GM19455 (cell line): ENCODE data around the gene ZNF775.

ENCODE experiments used
- ATAC-seq: cut with Tn5 transposase; IDR thresholded peaks from one replicate; pipeline ENCODE4 v1.9.1; 2021; ENCODE audit not compliant: unreplicated experiment

Gene ZNF775

DNA sequence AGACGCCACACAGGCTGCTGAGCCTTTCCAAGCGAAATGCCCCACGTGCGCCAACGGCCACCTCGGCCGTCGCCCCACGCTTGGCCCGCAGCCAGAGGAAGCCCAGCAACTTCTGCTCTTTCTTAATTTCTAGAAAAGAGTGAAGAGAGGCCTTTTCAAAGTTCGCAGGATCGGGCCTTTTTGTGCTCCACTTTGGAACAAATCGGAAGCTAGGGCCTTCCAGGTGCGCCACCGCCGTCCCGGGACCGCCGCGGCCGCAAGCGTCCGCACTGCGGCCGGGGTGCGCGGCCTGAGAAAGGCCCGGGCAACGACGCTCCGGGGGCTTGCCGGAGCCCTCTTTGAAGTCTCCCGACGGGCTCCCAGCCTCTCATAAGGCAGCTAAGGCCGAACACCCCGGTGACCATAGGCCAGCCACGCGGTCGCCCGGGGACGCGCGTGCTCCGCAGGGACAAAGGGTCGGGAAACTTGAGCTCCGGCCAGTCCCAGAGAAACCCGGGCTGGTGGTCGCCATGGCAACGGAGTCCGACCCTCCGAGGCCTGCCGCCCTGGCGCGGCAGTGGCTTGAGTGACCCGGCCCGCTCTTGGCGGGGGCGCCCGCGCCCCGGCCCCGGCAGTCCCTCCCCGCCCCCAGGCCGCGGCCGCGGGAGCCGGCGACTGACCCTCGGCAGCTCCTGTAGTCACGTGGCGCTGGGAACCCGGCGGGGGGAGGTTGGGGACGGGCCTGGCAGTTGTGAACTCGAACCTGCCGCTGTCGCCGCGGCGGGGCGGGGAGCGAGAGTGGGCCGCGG, 10.8 kb upstream of the ZNF775 start, which contains the start of gene REPIN1:
Gene REPIN1 (plus strand): TSS at position 727 of the 788 bp plus-strand sequence. CDS start 890 bp downstream, outside the sequence.
- ATAC-seq, result peak; percentile 60

DNA sequence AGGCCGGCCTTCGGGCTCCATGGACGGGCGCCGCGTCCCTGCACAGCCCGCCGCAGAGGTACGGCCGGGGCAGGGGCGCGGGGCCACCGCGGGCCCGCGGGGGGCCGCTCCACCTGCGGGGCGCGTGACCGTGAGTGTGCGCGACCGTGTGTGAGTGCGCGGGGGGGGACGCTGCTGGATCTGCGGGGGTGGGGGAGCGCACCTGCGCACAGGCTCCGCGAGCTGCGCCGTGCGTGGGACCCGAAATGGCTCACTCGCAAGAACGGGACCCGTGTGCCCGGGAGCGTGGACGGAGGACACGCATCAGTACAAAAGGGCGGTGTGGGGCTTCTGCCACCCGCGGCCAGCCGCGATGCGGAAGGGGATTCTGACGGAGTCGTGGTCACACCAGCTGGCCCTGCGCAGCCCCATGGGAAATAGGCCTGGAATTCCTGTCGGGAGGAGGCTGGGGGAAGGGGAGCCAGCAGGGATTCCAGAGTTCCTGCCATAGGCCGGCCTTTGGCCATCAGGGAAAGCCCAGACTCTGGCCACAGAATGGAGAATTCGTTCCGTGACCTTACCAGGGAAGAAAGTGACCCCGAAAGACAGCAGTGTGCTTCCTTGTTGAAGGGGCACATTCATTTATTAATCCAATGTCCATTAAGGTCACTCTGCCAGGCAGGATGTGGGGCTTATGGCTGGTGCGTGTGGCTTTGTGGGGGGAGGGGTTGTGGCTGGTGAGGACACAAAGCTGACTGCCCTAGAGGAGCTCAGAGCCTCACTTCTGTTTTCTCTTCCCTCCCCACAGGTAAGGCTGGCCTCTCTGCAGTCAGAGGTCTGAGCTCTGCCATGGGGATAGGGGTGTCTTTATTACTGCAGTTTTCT, 10.0 kb upstream of the ZNF775 start:
- peak; percentile 18 for ATAC-seq

DNA sequence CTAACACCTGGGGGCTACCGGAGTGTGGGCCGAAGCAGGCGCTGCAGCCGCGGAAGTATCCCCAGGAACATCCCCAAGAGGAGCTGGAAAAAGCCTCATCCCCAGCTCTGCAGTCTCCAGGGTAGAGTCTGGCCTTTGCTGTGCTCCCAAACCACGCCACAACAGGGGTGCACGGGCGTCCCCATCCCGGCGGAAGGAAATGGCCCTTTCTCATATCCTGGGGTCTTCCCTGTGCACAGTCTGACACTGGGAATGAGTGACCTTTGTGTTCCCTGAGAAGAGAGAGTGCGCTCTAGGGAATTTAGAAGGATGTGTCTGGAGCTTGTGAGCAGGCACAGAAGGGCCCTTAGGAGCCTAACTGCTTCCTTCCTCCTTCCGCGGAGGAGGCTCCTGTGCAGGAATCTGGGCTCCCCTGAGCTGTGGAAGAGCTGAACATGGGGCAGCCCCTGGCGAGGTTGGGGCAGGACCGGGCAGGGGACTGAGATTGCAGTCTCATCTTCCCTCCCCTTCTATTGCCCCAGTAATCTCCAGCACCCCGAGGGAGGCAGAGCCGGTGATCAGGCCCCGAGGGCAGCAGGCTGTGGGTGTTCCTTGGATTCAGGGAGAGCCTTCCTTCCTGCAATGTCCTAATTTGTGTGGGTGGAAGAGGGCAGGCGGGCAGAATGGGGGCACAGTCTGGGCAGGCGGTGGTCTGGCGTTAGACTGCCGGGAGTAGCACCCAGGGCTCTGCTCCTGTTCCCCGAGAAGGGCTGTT, 9.2 kb upstream of the ZNF775 start:
- no peak for ATAC-seq

DNA sequence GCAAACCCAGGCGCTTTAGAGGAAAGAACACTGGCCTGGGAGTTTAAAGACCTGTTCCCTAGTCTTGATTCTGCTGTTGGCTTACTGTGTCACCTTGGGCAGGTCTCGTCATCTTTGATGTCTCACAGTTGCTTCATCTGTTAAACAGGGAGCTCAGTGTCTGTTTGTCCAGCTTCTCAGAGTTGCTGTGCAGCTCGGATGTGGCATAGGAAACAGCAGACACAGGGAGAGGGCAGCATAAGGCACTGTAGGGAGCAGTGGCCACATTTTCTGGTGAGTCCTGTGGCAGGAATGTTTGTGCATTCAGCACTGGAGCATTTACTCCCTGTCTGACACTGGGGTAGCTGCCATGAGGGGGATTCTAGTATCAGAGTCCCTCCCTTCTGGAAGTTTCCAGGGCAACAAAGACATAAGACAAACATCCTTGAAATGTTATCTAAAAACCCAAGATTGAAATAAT, 8.5 kb upstream of the ZNF775 start:
- no peak for ATAC-seq

DNA sequence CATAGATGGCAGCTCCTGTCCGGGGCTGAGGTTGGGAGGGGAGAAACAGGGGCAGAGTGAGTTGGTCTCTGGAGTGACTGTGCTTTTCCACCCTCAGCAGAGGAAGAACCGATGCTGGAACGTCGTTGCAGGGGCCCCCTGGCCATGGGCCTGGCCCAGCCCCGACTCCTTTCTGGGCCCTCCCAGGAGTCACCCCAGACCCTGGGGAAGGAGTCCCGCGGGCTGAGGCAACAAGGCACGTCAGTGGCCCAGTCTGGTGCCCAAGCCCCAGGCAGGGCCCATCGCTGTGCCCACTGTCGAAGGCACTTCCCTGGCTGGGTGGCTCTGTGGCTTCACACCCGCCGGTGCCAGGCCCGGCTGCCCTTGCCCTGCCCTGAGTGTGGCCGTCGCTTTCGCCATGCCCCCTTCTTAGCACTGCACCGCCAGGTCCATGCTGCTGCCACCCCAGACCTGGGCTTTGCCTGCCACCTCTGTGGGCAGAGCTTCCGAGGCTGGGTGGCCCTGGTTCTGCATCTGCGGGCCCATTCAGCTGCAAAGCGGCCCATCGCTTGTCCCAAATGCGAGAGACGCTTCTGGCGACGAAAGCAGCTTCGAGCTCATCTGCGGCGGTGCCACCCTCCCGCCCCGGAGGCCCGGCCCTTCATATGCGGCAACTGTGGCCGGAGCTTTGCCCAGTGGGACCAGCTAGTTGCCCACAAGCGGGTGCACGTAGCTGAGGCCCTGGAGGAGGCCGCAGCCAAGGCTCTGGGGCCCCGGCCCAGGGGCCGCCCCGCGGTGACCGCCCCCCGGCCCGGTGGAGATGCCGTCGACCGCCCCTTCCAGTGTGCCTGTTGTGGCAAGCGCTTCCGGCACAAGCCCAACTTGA, 7.8 kb upstream of the ZNF775 start:
- no peak for ATAC-seq

DNA sequence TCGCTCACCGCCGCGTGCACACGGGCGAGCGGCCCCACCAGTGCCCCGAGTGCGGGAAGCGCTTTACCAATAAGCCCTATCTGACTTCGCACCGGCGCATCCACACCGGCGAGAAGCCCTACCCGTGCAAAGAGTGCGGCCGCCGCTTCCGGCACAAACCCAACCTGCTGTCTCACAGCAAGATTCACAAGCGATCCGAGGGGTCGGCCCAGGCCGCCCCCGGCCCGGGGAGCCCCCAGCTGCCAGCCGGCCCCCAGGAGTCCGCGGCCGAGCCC, 7.2 kb upstream of the ZNF775 start:
- ATAC-seq, result no peak

DNA sequence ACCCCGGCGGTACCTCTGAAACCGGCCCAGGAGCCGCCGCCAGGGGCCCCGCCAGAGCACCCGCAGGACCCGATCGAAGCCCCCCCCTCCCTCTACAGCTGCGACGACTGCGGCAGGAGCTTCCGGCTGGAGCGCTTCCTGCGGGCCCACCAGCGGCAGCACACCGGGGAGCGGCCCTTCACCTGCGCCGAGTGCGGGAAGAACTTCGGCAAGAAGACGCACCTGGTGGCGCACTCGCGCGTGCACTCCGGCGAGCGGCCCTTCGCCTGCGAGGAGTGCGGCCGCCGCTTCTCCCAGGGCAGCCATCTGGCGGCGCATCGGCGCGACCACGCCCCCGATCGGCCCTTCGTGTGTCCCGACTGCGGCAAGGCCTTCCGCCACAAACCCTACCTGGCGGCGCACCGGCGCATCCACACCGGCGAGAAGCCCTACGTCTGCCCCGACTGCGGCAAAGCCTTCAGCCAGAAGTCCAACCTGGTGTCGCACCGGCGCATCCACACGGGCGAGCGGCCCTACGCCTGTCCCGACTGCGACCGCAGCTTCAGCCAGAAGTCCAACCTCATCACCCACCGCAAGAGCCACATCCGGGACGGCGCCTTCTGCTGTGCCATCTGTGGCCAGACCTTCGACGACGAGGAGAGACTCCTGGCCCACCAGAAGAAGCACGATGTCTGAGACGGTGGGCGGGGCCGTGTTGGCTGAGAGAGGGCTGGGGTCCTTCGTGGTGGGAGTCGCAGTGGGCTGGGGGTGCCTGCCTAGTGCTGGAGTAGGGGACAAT, 6.7 kb upstream of the ZNF775 start:
- ATAC-seq, result no peak

- no peak for ATAC-seq
These were observed 5.9 kb upstream of the ZNF775 start for GRCh38 chr7:150373049-150373801.

GRCh38 chr7:150374026-150374425, 5.1 kb upstream of the ZNF775 start:
- ATAC-seq, result no peak

GRCh38 chr7:150374472-150374871, 4.7 kb upstream of the ZNF775 start:
- no peak for ATAC-seq

DNA sequence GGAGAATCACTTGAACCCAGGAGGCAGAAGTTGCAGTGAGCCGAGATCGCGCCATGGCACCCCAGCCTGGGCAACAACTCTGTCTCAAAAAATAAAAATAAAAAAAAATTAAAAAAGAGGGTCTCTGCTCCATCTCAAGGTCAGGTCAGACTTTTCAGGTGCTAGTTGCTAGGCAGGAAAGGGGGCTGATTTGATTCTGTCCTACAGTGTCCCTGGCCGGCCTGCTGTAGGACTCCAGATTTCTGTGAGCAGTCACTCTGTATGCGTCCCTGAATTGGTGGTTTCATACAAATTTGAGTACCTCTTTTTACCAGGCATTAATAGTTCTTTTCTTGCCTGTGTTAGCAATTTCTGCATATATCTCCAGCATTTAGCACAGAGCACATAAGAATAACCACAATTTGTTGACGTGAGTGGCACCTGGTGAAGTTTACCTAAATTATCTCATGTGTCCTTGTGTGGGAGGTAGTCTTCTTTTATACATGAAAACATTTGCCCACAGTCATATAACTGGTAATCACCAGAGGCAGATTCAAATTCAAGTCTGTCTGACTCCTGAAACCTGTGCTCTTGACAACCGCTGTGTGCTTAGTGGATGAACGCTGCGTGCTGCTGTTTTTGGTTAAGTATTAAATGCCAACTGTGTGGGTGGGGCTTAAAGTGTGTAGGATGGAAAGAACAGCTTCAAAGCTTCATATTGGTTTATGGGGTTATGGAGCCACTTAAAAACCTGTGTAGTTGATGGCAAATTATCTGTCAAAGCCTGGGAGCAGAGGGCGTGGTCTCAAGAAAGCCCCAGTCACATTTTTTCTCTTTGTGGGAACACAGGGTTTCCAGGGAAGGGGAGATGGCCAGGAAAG, 3.2 kb upstream of the ZNF775 start:
- no peak for ATAC-seq

- ATAC-seq, result no peak
These were observed 2.6 kb upstream of the ZNF775 start for GRCh38 chr7:150376560-150376959.

- ATAC-seq, result no peak
These were observed 1.9 kb upstream of the ZNF775 start for GRCh38 chr7:150377196-150377595.

DNA sequence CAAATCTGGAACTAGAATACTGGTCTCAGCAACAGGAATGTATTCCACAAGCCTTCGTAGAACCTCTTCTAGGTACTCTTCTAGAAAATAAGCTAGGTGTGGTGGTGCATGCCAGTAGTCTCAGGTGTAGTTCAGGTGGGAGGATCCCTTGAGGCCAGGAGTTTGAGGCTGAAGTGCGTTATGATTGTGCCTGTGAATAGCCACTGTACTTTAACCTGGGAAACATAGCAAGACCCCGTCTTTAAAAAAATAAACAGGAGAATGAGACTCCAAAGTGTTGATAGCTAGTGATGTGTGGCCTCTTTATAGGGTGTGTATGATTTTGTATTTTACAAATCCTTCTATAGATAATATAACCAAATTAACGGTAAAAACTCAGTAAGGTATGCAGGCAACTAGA, 1.5 kb upstream of the ZNF775 start:
- ATAC-seq, result no peak

GRCh38 chr7:150378115-150378852, 846 bp upstream of the ZNF775 start:
- no peak for ATAC-seq

DNA sequence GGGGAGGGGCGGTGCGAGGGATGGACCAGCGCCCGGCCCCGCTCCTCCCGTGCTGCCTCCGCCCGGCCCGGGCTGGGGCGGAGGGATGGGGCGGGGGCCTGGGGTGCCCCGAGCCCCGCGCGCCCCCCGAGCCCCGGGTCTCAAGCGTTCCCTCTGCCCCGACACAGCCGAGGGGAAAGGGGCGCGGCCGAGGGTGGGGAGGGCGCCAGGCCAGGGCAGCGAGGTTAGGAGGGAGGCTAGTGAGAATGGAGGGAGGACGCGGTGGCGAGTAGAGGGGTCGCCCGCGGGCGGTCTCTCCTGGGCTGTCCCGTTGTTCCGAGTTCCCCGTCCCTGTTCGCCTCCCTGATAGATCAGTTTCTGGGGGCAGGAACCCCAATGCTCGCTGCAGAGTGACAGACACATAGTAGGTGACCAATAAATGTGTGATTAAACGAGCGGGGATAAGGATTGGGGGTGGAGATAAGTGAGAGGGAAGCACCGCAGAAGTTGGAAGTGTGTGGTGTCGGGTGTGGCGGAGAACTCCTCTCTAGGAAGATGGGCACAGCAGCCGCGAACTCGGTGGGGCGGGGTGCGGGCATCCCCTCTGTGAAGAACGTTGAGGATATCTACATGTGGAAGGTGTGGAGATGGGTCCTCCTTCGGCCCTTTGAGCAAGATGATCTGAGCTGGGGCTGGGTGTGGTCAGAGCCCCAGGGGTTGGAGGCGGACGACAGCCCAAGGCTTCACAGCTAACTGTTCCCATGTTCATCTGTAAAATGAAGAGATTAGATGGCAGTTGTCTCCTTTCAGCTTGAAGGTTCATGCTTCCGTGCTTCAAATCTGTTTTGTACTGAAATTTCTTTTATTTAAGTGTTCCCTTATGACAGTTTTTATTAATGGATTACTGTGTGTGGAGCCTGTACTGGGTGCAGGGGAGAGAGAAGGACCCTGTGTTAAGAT, 580 bp downstream of the ZNF775 start:
- peak; percentile 27 for ATAC-seq
